B cell (primary cell): ENCODE measurements around the gene HAGH. TPM values are rescaled to one million over a fixed set of nuclear protein-coding genes. Genes with fewer than 3 reads are reported as not detected.
A peak's percentile ranks its signal among the peaks of the same experiment; 100 is the strongest.
"Not testable (repeated sequence)": the region's sequence is repeated elsewhere in the genome, so short reads cannot be mapped to it uniquely, and the experiment has no call there.

Experiments used
- ATAC-seq: fragments of 200-7000 bp; cut with Tn5 transposase; one replicate; pipeline ENCODE4 v1.10.0; 2021; ENCODE audit warnings: low read depth, mild to moderate bottlenecking, moderate number of reproducible peaks, moderate library complexity
- CTCF ChIA-PET: fragments of 350-600 bp; sonication (Branson Sonifier 250); formaldehyde crosslinking; loops from one replicate; lab custom pipeline; 2021; ENCODE audit warnings: antibody characterized with exemption, inconsistent platforms; lab: Charles Lee
- POLR2A ChIA-PET: fragments of 350-600 bp; sonication (Branson Sonifier 250); formaldehyde crosslinking; loops from one replicate; lab custom pipeline; 2021; ENCODE audit warnings: antibody characterized with exemption; lab: Charles Lee
- DNase-seq: peaks from one replicate; pipeline ENCODE4 v3.0.0; 2013
- H2AFZ ChIP-seq: 2 replicates; pipeline ENCODE4 v1.6.1; 2012; ENCODE audit warnings: mild to moderate bottlenecking, low read depth, low read length; ENCODE audit not compliant: insufficient read depth, poor library complexity, severe bottlenecking
- H3K27ac ChIP-seq, 2 donors: 1 replicate in 1 of 2; 2 replicates in 1 of 2; pipeline ENCODE4 v1.5.1; 2012 to 2013; ENCODE audit warnings: low read length in 2 of 2, mild to moderate bottlenecking in 2 of 2, moderate library complexity in 1 of 2
- H3K27me3 ChIP-seq, 4 experiments: fragments of 200-600 bp in 1 of 4; sonication (generic) in 1 of 4; replicated peaks in 1 of 4; 1 replicate in 2 of 4; 2 replicates in 2 of 4; pipeline versions ENCODE4 v1.6.1 to v1.7.0; 2013 to 2016; ENCODE audit warnings: low read length in 3 of 4, mild to moderate bottlenecking in 2 of 4, mixed read lengths in 1 of 4, moderate library complexity in 1 of 4; ENCODE audit not compliant: insufficient read depth in 4 of 4, control insufficient read depth in 3 of 4; ENCODE audit errors: control extremely low read depth in 1 of 4
- H3K36me3 ChIP-seq, 2 experiments: replicated peaks in 1 of 2; 1 replicate in 1 of 2; 2 replicates in 1 of 2; pipeline versions ENCODE4 v1.6.1 to v1.7.1; 2013; ENCODE audit warnings: low read length in 1 of 2; ENCODE audit not compliant: insufficient read depth in 2 of 2, control insufficient read depth in 1 of 2; ENCODE audit errors: control extremely low read depth in 1 of 2, extremely low read depth in 1 of 2
- H3K4me1 ChIP-seq, 2 donors: fragments of 200-600 bp in 1 of 2; sonication (generic) in 1 of 2; 1 replicate in 1 of 2; 2 replicates in 1 of 2; pipeline versions ENCODE4 v1.5.1 to v1.6.1; 2013 to 2017; ENCODE audit warnings: low read length in 2 of 2; ENCODE audit not compliant: control insufficient read depth in 2 of 2, insufficient read depth in 2 of 2
- H3K4me2 ChIP-seq: replicated peaks from 2 replicates; pipeline ENCODE3; 2012; ENCODE audit warnings: mild to moderate bottlenecking, low read depth, low read length; ENCODE audit not compliant: poor library complexity, severe bottlenecking
- H3K4me3 ChIP-seq, 5 experiments: fragments of 200-600 bp in 1 of 5; sonication (generic) in 1 of 5; 1 replicate in 3 of 5; 2 replicates in 2 of 5; pipeline versions ENCODE4 v1.5.1 to v1.7.0; 2011 to 2016; ENCODE audit warnings: low read length in 4 of 5, mild to moderate bottlenecking in 4 of 5, low read depth in 2 of 5, control low read depth in 1 of 5, moderate library complexity in 1 of 5; ENCODE audit not compliant: insufficient read depth in 1 of 5; ENCODE audit errors: control extremely low read depth in 1 of 5, extremely low read depth in 1 of 5
- H3K79me2 ChIP-seq: fragments of 200-600 bp; sonication (generic); one replicate; pipeline ENCODE4 v1.6.0; 2016; ENCODE audit warnings: low read length; ENCODE audit not compliant: control insufficient read depth, insufficient read depth
- H3K9ac ChIP-seq: fragments of 200-600 bp; sonication (generic); 2 replicates; pipeline ENCODE4 v1.6.1; 2017; ENCODE audit warnings: mild to moderate bottlenecking, low read length, moderate library complexity
- H3K9me3 ChIP-seq, 3 donors: one replicate each; pipeline versions ENCODE4 v1.6.1 to v1.7.1; 2013; ENCODE audit warnings: low read length in 2 of 3; ENCODE audit not compliant: control insufficient read depth in 2 of 3, insufficient read depth in 1 of 3; ENCODE audit errors: control extremely low read depth in 1 of 3
- H4K20me1 ChIP-seq: 2 replicates; pipeline ENCODE4 v1.6.0; 2012; ENCODE audit warnings: mild to moderate bottlenecking, low read length; ENCODE audit not compliant: insufficient read depth, control insufficient read depth, poor library complexity, severe bottlenecking
- H3K27ac Mint-ChIP-seq: one replicate; pipeline ENCODE4 v1.8.0; 2021; ENCODE audit warnings: mixed read lengths
- H3K27me3 Mint-ChIP-seq: one replicate; pipeline ENCODE4 v1.8.0; 2021; ENCODE audit warnings: mixed read lengths
- H3K4me1 Mint-ChIP-seq: one replicate; pipeline ENCODE4 v1.8.0; 2021; ENCODE audit warnings: mixed read lengths
- H3K4me3 Mint-ChIP-seq: one replicate; pipeline ENCODE4 v1.8.0; 2021; ENCODE audit warnings: mixed read lengths
- H3K9me3 Mint-ChIP-seq: one replicate; pipeline ENCODE4 v1.8.0; 2022; ENCODE audit warnings: mixed read lengths; ENCODE audit not compliant: insufficient read depth
- CTCF ChIP-seq: fragments of 200-600 bp; IDR thresholded peaks from one replicate; pipeline ENCODE4 v1.8.0; 2022; ENCODE audit warnings: antibody characterized with exemption, mild to moderate bottlenecking
- EZH2 ChIP-seq: IDR thresholded peaks from 2 replicates; pipeline ENCODE4 v1.6.1; 2012; ENCODE audit warnings: borderline replicate concordance, low read depth, mild to moderate bottlenecking, moderate library complexity, low read length; ENCODE audit not compliant: insufficient read depth, poor library complexity, severe bottlenecking
- WGBS: methylation state at CpG from one replicate; pipeline ENCODE4 v1.1.5; 2013; ENCODE audit warnings: missing lambda C conversion rate; ENCODE audit not compliant: insufficient coverage; 5-methylcytosine and 5-hydroxymethylcytosine counted together
- intact Hi-C: fragments of 100-400 bp; cut with micrococcal nuclease; formaldehyde crosslinking; loops from one replicate; pipeline ENCODE4 v1.10.0; 2022
- polyA minus RNA-seq: library from RNA; depleted of rRNA, polyadenylated mRNA; stranded (reverse); fragments of >200 nt; gene quantifications from 2 replicates; pipeline ENCODE4 v1.2.3, GENCODE V29; 2012
- polyA plus RNA-seq: library from polyadenylated mRNA; depleted of rRNA; stranded (reverse); fragments of >200 nt; gene quantifications from 2 replicates; pipeline ENCODE4 v1.2.3, GENCODE V29; 2012
- total RNA-seq, 2 donors: library from RNA; stranded (reverse); fragments of 120-200 nt in 1 of 2; gene quantifications; 1 replicate in 1 of 2; 2 replicates in 1 of 2; pipeline versions ENCODE4 v1.2.3 to v1.2.4, GENCODE V29; 2013 to 2022

HAGH gene
- total RNA-seq (49.7 and 50.6 TPM in 2 replicates), polyA plus RNA-seq (48.9 and 74.2 TPM in 2 replicates), polyA minus RNA-seq (29.6 and 40.5 TPM in 2 replicates)
- 34.2 TPM for total RNA-seq (2013)

DNA sequence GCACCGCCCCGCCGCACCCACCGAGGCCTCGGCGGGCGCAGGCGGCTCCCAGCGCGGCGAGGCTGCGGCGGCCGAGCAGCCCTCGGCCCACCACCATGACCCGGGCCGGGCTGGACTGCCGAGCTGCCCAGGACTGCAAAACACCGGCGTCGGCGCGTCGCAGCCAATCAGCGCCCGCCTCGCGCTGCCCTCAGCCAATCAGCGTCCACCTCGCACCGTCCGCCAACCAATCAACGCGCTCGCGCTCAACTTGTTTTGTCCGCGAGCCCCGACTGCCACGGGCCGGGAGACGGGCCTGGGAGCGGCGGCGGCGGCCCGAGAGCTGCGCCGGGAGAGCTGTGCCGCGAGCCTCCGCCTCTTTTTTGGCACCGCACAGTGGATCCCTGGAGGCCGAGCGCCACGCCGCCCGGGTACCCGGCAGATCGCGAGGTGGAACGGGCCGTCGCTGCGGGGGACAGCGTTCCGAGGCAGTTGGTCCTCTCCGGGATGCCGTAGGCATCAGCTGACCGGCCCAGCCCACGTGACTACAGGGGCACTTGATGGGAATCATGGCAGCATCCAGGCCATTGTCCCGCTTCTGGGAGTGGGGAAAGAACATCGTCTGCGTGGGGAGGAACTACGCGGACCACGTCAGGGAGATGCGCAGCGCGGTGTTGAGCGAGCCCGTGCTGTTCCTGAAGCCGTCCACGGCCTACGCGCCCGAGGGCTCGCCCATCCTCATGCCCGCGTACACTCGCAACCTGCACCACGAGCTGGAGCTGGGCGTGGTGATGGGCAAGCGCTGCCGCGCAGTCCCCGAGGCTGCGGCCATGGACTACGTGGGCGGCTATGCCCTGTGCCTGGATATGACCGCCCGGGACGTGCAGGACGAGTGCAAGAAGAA lies at the start of gene HAGH, which contains the start of gene FAHD1:
TSS of gene HAGH (minus strand) at position 135 of the 883 bp plus-strand sequence. CDS start at position 97, 38 bp downstream.
TSS of gene FAHD1 (plus strand) at position 516 of the 883 bp plus-strand sequence. CDS start at position 549, 33 bp downstream.
- Mint-ChIP-seq H3K4me1 (peaks cover 44% of the 10 kb centered on the region), H3K27ac (peak within 1 kb of the TSS; percentile 96), H3K9me3 (no peaks in the 10 kb centered on the region), H3K27me3 (no peaks in the 10 kb centered on the region), H3K4me3 (peak within 1 kb of the TSS; percentile 98)
- Histone ChIP-seq H3K9ac (peak within 1 kb of the TSS; percentile 84), H3K4me2 (peak within 1 kb of the TSS; percentile 82), H3K36me3 (peaks cover 0 to 12% of the 10 kb centered on the region in 2 experiments), H3K27ac (peak within 1 kb of the TSS; percentile 38 to 81), H3K79me2 (peaks cover 47% of the 10 kb centered on the region), H4K20me1 (peaks cover 35% of the 10 kb centered on the region), H2AFZ (peak within 1 kb of the TSS; percentile 98), H3K4me3 (peak within 1 kb of the TSS; percentile 70 to 95 (median 74)), H3K27me3 (no peaks in the 10 kb centered on the region), H3K4me1 (peaks cover 25% of the 10 kb centered on the region in 2 donors), H3K9me3 (no peaks in the 10 kb centered on the region)
- intact Hi-C loops = loop anchor here (1.0 to 5.0 kb wide), 4 partner anchors 45 to 440 kb away; partner anchors contain the start of genes CRAMP1, EME2, IFT140 and MRPS34
- DNase-seq = peak; percentile 98
- TF ChIP-seq EZH2 = no peak
- TF ChIP-seq CTCF = no peak
- CTCF ChIA-PET = interaction anchor here (0.6 to 2.0 kb wide), 4 partner anchors 12 to 122 kb away, joined by 3 to 5 read pairs (median 4); partner anchors contain the start of genes NUBP2 and SPSB3
- peak; percentile 84 for ATAC-seq
- POLR2A ChIA-PET = interaction anchor here (0.6 to 1.6 kb wide), 9 partner anchors 44 to 1219 kb away, joined by 3 to 6 read pairs (median 5); partner anchors contain the start of genes CRAMP1, IFT140, NUBP2 and SPSB3
- under 1% methylated on average over 104 of the region's 104 CpGs for WGBS

DNA sequence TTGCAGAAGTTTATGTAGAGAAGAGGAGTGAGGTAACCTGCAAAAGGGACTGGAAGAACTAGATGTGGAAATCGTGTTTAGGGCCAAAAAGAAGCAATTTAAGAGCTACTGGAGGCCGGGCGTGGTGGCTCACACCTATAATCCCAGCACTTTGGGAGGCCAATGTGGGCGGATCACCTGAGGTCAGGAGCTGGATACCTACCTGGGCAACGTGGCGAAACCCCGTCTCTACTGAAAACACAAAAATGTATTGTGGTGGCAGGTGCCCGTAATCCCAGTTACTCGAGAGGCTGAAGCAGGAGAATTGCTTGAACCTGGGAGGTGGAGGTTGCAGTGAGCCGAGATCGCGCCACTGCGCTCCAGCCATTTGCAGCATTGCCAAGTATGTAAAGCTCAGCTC lies 49.4 kb upstream of the HAGH start:
- H2AFZ ChIP-seq, CTCF ChIA-PET, H3K4me3 ChIP-seq, H3K9ac ChIP-seq, DNase-seq, ATAC-seq, H4K20me1 ChIP-seq, H3K36me3 ChIP-seq, H3K9me3 Mint-ChIP-seq, H3K79me2 ChIP-seq, H3K4me3 Mint-ChIP-seq, H3K4me1 ChIP-seq, H3K4me1 Mint-ChIP-seq, POLR2A ChIA-PET, H3K9me3 ChIP-seq, H3K27ac ChIP-seq, H3K27ac Mint-ChIP-seq, H3K4me2 ChIP-seq, intact Hi-C loops: not testable (repeated sequence)
- H3K27me3 Mint-ChIP-seq = peaks cover 24% of the 10 kb centered on the region
- 85% methylated on average over 7 of the region's 13 CpGs for WGBS
- H3K27me3 ChIP-seq = peaks cover 0 to 29% (median 7%) of the 10 kb centered on the region in 4 experiments
